ENCODE results near the gene SVEP1. TPM values are rescaled to one million over a fixed set of nuclear protein-coding genes. Genes with fewer than 3 reads are reported as not detected.

SVEP1 gene
- total RNA-seq, 4 donors from 2014 or later: 53.8 to 97.8 (median 78.8) TPM

GRCh38 chr9:110440172-110440571 is 139.4 kb downstream of the SVEP1 start:
- DNase-seq (ENCODE audit: low spot score in 2 of 2): no peak
- TF ChIP-seq POLR2A (IDR thresholded peaks at IDR 0.05) (no peak), CTCF (IDR thresholded peaks at IDR 0.05) (no peak), EP300 (IDR thresholded peaks at IDR 0.05) (no peak)
- no peaks in the 10 kb centered on the region for H3K9me3 ChIP-seq
- H3K27ac ChIP-seq: no peak overlapping the region
- no peak overlapping the region for H3K4me3 ChIP-seq
- no peaks in the 10 kb centered on the region for H3K4me1 ChIP-seq
- peaks cover 0 to 4% (median 0%) of the 10 kb centered on the region in 3 donors for H3K36me3 ChIP-seq
- no peaks in the 10 kb centered on the region for H3K27me3 ChIP-seq
- WGBS, 2 donors: 52 to 54% methylated on average over 4 of the region's 4 CpGs

DNA sequence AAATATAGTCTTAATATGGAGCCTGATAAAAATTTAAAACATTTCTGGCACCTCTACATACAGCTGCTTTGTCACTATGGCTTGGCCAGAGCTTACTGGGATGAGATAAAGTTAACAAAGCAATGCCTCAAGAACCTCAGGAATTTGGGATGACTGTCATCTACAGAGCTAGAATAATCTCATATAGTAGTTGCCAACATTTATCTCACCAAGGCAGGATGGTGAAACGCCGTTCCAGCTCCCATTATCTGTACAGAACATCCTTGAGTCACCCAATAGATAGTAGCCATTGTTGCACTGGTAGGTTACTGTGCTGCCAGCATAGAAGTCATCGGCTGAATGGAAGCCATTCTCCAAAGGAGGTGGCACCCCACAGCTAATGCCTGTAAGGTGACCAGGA is 147.3 kb downstream of the SVEP1 start:
- 73 to 90% methylated on average over 3 of the region's 3 CpGs for WGBS, 2 donors
- no peak for TF ChIP-seq EP300 (IDR thresholded peaks at IDR 0.05)
- no peak for TF ChIP-seq CTCF (IDR thresholded peaks at IDR 0.05)
- TF ChIP-seq POLR2A (IDR thresholded peaks at IDR 0.05): no peak
- H3K27ac ChIP-seq: no peak overlapping the region

DNA sequence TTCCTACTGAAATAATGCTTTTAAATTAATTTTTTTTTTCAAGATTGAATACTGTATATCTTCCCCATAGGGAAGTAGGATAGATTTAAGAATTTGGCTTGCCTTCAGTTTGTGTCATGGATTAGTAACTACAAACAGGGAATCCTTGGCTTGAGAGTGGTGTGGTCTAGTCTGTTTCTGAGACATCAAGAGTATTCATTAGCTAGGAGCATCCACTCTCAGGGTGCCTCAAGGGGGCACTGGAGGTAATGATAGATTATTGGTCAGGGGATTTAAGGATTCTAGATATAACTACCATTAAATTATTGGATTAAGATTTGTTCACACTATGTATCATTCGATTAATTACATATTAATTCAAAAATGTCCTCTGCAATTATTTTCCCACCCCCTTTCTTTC is 150.1 kb downstream of the SVEP1 start:
- Histone ChIP-seq H3K4me3 (no peak overlapping the region), H3K27ac (no peak overlapping the region), H3K36me3 (peaks cover 0 to 47% (median 0%) of the 10 kb centered on the region in 3 donors), H3K4me1 (no peaks in the 10 kb centered on the region), H3K27me3 (no peaks in the 10 kb centered on the region), H3K9me3 (no peaks in the 10 kb centered on the region)
- DNase-seq (ENCODE audit: low spot score in 2 of 2): no peak
- no peak for TF ChIP-seq CTCF (IDR thresholded peaks at IDR 0.05)
- no peak for TF ChIP-seq POLR2A (IDR thresholded peaks at IDR 0.05)
- TF ChIP-seq EP300 (IDR thresholded peaks at IDR 0.05): no peak
- WGBS, 2 donors: 96 to 98% methylated on average over 1 of the region's 1 CpG

More for the DNA sequence above, 147.3 kb downstream of the SVEP1 start:
- no peak overlapping the region for H3K4me3 ChIP-seq
- H3K9me3 ChIP-seq: no peaks in the 10 kb centered on the region
- no peak for DNase-seq (ENCODE audit: low spot score in 2 of 2)
- H3K27me3 ChIP-seq: no peaks in the 10 kb centered on the region
- H3K36me3 ChIP-seq: peaks cover 0 to 41% (median 0%) of the 10 kb centered on the region in 3 donors
- H3K4me1 ChIP-seq: no peaks in the 10 kb centered on the region

DNA sequence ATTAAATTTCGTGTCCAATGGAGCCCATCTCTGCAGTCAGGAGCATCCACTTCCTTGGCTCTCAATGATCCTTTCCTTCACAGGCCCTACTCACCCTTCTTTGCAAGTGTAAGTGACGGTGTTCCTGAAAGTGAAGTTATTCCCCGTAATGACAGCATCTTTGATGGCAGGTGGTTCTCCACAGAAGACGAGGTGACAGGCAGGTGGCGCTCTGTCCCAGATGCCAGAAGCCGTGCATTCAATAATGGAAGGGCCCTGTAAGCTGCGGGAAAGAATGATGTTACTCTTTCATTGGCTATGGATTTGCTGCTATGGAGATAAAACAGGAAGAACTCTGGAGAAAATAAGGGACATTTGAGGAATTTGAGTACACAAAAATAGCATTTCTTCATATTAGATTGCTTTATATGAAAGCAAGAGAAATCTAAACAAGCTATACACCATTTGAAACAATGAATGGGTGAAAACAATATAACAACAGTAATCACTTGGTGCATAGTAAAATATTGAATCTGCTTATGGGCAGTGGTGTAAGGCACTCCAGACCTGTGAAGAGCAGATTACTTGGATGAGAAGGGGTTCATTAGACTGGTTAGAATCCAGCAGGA is 151.9 kb downstream of the SVEP1 start:
- peaks cover 0 to 31% (median 0%) of the 10 kb centered on the region in 3 donors for H3K36me3 ChIP-seq
- no peak overlapping the region for H3K4me3 ChIP-seq
- H3K27me3 ChIP-seq: no peaks in the 10 kb centered on the region
- no peak for TF ChIP-seq POLR2A (IDR thresholded peaks at IDR 0.05)
- TF ChIP-seq EP300 (IDR thresholded peaks at IDR 0.05): no peak
- peak; percentile 6 to 29 (median 19) for TF ChIP-seq CTCF (IDR thresholded peaks at IDR 0.05)
- peak in 1 of 2 donors; percentile 34 for DNase-seq (ENCODE audit: low spot score in 2 of 2)
- WGBS, 2 donors: 39 to 40% methylated on average over 7 of the region's 7 CpGs
- no peaks in the 10 kb centered on the region for H3K4me1 ChIP-seq
- no peaks in the 10 kb centered on the region for H3K9me3 ChIP-seq
- no peak overlapping the region for H3K27ac ChIP-seq

- H3K9me3 ChIP-seq: no peaks in the 10 kb centered on the region
- H3K27me3 ChIP-seq: no peaks in the 10 kb centered on the region
- no peak for TF ChIP-seq POLR2A (IDR thresholded peaks at IDR 0.05)
- peak in 2 of 5 experiments; percentile 13 to 18 for TF ChIP-seq CTCF (IDR thresholded peaks at IDR 0.05)
- no peak for TF ChIP-seq EP300 (IDR thresholded peaks at IDR 0.05)
- peaks cover 0 to 26% (median 0%) of the 10 kb centered on the region in 3 donors for H3K36me3 ChIP-seq
- no peak overlapping the region for H3K4me3 ChIP-seq
- 79 to 84% methylated on average over 2 of the region's 2 CpGs for WGBS, 2 donors
- H3K4me1 ChIP-seq: no peaks in the 10 kb centered on the region
- no peak for DNase-seq (ENCODE audit: low spot score in 2 of 2)
- no peak overlapping the region for H3K27ac ChIP-seq
Measured at GRCh38 chr9:110426052-110426709, 153.4 kb downstream of the SVEP1 start.
